Vagina (tissue), 2 donors: ENCODE measurements around the gene CPNE6. TPM values are rescaled to one million over a fixed set of nuclear protein-coding genes. Genes with fewer than 3 reads are reported as not detected.
"Not testable (repeated sequence)": the region's sequence is repeated elsewhere in the genome, so short reads cannot be mapped to it uniquely, and the experiment has no call there.

Experiments
- DNase-seq, 2 donors: peaks; one replicate each; pipeline ENCODE4 v3.0.0-alpha.2; 2017; ENCODE audit errors: extremely low spot score in 2 of 2
- H3K27ac ChIP-seq: fragments of 200-600 bp; sonication (generic); one replicate; pipeline ENCODE4 v1.5.1; 2019
- H3K27me3 ChIP-seq: fragments of 200-600 bp; sonication (generic); one replicate; pipeline ENCODE4 v1.5.1; 2019
- H3K36me3 ChIP-seq, 2 donors: fragments of 200-600 bp; sonication (generic); one replicate each; pipeline ENCODE4 v1.5.1; 2017 to 2019
- H3K4me1 ChIP-seq: fragments of 200-600 bp; sonication (generic); one replicate; pipeline ENCODE4 v1.5.1; 2019
- H3K4me3 ChIP-seq, 2 donors: fragments of 200-600 bp; sonication (generic); 1 replicate in 1 of 2; 2 replicates in 1 of 2; pipeline ENCODE4 v1.5.1; 2016 to 2019
- H3K9me3 ChIP-seq: fragments of 200-600 bp; sonication (generic); one replicate; pipeline ENCODE4 v1.5.1; 2019
- POLR2A ChIP-seq, 2 donors: fragments of 450-650 bp; IDR thresholded peaks; one replicate each; pipeline ENCODE4 v1.6.1; 2017; ENCODE audit warnings: antibody characterized with exemption in 2 of 2, mild to moderate bottlenecking in 2 of 2, moderate library complexity in 2 of 2
- POLR2AphosphoS5 ChIP-seq, 2 donors: sonication (generic); formaldehyde crosslinking; IDR thresholded peaks; one replicate each; pipeline ENCODE4 v1.9.0; 2017; ENCODE audit warnings: antibody characterized with exemption in 2 of 2, mild to moderate bottlenecking in 2 of 2, low read depth in 1 of 2; ENCODE audit not compliant: insufficient read depth in 1 of 2
- intact Hi-C: fragments of 100-400 bp; cut with DNase I; formaldehyde crosslinking; loops from one replicate; pipeline ENCODE4 v1.15.1; 2023
- total RNA-seq: library from RNA; depleted of rRNA; stranded (reverse); fragments of >200 nt; gene quantifications from one replicate; pipeline ENCODE4 v1.2.3, GENCODE V29; 2016
- TF ChIP-seq, protein P1 (sequence below), 3 experiments: fragments of 450-650 bp in 2 of 3; fragments of 200-600 bp in 1 of 3; sonication (generic) in 1 of 3; IDR thresholded peaks; one replicate each; pipeline ENCODE4 v1.5.1; 2017 to 2019; ENCODE audit warnings: antibody characterized with exemption in 3 of 3, mild to moderate bottlenecking in 2 of 3, moderate library complexity in 2 of 3

Gene CPNE6
- not detected for total RNA-seq

DNA sequence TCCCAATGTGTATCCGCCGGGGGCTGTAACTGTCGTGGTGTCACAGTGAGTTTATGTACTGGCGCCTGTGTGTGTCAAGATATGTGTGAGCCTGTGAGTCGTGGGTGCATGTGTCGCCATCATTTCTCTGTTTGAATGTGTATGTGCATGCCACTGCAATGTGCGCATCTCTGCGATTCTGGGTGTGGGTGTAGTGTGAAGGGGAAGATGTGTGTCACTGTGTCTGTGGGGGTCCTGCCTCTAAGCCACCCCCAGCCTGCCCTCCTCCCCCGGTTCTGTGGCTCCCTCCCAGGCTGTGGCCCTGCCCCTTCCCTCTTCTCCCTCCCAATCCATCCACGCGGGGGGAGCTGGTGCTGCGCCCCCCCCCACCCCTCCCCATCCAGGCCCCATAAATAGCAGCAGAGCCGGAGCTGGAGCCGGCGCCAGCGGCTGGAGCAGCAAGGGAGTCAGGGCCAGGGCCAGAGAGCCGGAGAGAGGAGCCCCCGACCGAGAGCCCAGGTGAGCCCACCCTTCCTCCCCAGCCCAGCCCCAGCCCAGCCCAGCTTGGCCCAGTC is at the start of gene CPNE6:
CPNE6 (plus strand) TSS at position 419 of the 554 bp plus-strand sequence. CDS start 1,375 bp downstream, outside the sequence.
- Histone ChIP-seq H3K36me3 (no peaks in the 10 kb centered on the region), H3K27ac (no peak within 1 kb of the TSS), H3K4me1 (peaks cover 13% of the 10 kb centered on the region), H3K4me3 (no peak within 1 kb of the TSS), H3K9me3 (no peaks in the 10 kb centered on the region), H3K27me3 (no peaks in the 10 kb centered on the region)
- intact Hi-C loops: no loop called here
- DNase-seq: no peak
- TF ChIP-seq POLR2A (IDR thresholded peaks at IDR 0.05) (no peak), POLR2AphosphoS5 (IDR thresholded peaks at IDR 0.05; ENCODE audit: insufficient read depth in 1 of 2, low read depth in 1 of 2) (no peak)
- TF ChIP-seq, protein P1, sequence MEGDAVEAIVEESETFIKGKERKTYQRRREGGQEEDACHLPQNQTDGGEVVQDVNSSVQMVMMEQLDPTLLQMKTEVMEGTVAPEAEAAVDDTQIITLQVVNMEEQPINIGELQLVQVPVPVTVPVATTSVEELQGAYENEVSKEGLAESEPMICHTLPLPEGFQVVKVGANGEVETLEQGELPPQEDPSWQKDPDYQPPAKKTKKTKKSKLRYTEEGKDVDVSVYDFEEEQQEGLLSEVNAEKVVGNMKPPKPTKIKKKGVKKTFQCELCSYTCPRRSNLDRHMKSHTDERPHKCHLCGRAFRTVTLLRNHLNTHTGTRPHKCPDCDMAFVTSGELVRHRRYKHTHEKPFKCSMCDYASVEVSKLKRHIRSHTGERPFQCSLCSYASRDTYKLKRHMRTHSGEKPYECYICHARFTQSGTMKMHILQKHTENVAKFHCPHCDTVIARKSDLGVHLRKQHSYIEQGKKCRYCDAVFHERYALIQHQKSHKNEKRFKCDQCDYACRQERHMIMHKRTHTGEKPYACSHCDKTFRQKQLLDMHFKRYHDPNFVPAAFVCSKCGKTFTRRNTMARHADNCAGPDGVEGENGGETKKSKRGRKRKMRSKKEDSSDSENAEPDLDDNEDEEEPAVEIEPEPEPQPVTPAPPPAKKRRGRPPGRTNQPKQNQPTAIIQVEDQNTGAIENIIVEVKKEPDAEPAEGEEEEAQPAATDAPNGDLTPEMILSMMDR (IDR thresholded peaks at IDR 0.05): no peak

DNA sequence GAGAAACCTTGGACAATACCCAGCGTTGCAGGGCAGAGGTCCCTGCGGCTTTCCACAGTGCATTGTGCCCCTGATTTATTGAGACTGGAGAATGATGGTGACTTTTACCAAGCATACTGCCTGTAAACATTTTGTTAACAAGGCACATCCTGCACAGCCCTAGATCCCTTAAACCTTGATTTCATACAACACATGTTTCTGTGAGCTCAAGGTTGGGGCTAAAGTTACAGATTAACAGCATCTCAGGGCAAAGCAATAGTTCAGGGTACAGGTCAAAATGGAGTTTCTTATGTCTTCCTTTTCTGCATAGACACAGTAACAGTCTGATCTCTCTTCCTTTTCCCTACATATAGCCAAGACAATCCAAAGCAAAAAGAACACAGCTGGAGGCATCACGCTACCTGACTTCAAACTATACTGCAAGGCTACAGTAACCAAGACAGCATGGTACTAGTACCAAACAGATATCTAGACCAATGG is 46.4 kb upstream of the CPNE6 start:
- H3K36me3 ChIP-seq, H3K27me3 ChIP-seq, H3K9me3 ChIP-seq, H3K4me3 ChIP-seq, intact Hi-C loops, H3K4me1 ChIP-seq, DNase-seq, H3K27ac ChIP-seq: not testable (repeated sequence)

DNA sequence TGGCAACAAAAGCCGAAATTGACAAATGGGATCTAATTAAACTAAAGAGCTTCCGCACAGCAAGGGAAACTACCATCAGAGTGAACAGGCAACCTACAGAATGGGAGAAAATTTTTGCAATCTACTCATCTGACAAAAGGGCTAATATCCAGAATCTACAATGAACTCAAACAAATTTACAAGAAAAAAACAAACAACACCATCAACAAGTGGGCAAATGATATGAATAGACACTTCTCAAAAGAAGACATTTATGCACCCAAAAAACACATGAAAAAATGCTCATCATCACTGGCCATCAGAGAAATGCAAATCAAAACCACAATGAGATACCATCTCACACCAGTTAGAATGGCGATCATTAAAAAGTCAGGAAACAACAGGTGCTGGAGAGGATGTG is 41.7 kb upstream of the CPNE6 start:
- H3K27me3 ChIP-seq, H3K36me3 ChIP-seq, H3K4me1 ChIP-seq, intact Hi-C loops, H3K4me3 ChIP-seq, DNase-seq, H3K27ac ChIP-seq: not testable (repeated sequence)
- peaks cover 10% of the 10 kb centered on the region for H3K9me3 ChIP-seq

DNA sequence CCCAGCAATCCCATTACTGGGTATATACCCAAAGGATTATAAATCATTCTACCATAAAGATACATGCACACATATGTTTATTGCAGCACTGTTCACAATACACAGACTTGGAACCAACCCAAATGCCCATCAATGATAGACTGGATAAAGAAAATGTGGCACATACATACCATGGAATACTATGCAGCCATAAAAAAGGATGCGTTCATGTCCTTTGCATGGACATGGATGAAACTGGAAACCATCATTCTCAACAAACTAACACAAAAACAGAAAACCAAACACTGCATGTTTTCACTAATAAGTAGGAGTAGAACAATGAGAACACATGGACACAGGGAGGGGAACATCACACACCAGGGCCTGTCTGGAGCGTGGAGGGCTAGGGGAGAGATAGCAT is 40.0 kb upstream of the CPNE6 start:
- H3K27me3 ChIP-seq, H3K4me3 ChIP-seq, intact Hi-C loops, H3K27ac ChIP-seq, H3K36me3 ChIP-seq: not testable (repeated sequence)
- DNase-seq: peak in 1 of 2 donors; percentile 13
- Histone ChIP-seq H3K9me3 (peaks cover 10% of the 10 kb centered on the region), H3K4me1 (peaks cover 15% of the 10 kb centered on the region)

DNA sequence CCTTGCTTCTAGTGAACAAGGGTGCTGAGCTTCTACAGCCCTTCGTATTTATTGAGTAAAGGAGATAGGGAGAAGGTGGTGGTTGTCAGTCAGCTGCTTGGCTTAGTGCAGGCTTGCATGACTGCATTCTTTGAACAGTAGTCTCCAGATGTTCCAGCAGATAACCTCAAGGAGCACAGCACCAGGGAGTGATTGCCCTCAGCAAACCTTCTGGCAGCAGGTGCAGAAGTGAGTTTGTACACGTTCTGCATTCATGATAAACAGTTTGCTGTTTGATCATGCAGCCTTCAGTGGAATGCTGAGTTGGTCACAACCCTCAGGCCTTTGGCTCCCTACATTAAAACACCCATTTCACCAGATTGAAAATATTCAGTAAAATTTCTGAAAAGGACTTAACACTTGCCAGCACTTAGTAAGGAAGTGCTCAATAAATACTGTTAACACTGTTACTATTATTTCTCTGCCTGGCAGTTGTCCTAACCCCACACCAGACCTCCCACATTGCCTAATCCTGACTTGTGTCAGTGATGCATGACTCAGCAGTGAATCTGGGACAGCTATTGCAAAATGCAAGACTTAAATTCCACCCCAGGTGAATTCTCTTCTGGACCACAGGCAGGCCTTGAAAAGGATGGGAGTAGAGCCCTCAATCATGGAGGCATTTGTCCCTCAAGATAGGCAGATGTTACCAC is 38.5 kb upstream of the CPNE6 start:
- Histone ChIP-seq H3K9me3 (peaks cover 10% of the 10 kb centered on the region), H3K27me3 (no peaks in the 10 kb centered on the region), H3K4me1 (peaks cover 20% of the 10 kb centered on the region), H3K36me3 (no peaks in the 10 kb centered on the region), H3K4me3 (no peak overlapping the region), H3K27ac (no peak overlapping the region)
- peak in 1 of 2 donors; percentile 84 for DNase-seq
- intact Hi-C loops: no loop called here
- TF ChIP-seq, protein P1 (IDR thresholded peaks at IDR 0.05): no peak
- no peak for TF ChIP-seq POLR2AphosphoS5 (IDR thresholded peaks at IDR 0.05; ENCODE audit: insufficient read depth in 1 of 2, low read depth in 1 of 2)
- TF ChIP-seq POLR2A (IDR thresholded peaks at IDR 0.05): no peak

DNA sequence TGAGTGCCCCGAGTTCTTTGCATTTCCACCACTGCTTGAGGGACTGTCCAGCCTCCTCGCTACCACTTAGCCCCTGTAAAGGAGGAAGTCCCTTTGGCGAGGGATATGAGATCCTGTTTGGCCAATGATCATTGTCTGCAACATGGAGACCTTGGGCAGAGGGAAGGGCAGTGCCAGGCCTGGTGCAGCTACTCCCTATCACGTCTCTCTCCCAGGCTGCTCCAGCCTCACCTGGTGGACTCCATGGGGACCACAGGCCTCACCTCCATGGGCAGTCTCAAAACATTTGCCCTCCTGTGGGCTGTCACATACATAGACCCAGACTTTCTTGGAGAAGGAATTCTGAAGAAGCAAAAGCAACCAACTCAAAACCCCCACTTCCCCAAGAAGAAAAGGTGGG is 35.6 kb upstream of the CPNE6 start:
- intact Hi-C loops, H3K36me3 ChIP-seq, DNase-seq, H3K27me3 ChIP-seq: not testable (repeated sequence)
- peak overlapping the region; percentile 59 to 67 for H3K4me3 ChIP-seq
- peaks cover 20% of the 10 kb centered on the region for H3K4me1 ChIP-seq
- peak overlapping the region; percentile 88 for H3K27ac ChIP-seq
- H3K9me3 ChIP-seq: peaks cover 10% of the 10 kb centered on the region

DNA sequence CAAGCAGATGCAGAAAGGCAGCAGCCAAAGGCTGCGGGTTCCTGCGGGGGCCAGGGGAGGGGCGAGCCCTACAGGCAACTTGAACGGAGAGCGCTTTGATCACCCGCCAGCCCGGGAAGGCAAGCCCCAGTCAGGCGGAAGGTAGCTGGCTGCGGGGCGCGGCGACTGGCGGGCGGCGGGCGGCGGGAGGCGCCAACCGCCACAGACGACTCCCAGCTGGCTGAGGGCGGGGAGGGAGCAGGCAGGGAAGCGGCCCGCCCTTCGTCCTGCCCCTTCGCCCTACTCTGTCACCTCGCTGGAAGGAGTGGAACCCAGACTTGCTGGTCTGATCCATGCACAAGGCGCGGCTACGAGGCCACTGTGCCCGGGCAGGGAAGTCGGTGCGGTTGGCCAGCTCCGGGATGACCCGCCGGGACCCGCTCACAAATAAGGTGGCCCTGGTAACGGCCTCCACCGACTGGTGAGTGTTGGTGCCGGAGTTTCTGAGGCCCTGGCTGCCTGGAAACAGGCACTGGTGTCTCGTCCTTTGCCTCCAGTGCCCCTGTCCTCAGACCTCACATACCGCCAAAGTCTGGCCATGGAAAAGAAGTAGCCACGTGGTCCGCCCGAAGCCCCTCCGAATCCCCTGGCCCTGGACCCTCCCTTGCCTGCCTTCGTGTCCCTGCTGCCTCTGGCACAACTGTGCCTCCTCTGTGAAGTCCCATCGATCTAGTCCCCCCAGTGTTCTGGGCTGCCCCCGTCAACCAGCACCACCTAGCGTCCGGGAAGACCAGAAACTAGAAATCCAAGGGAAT is 35.0 kb upstream of the CPNE6 start:
- peaks cover 10% of the 10 kb centered on the region for H3K9me3 ChIP-seq
- intact Hi-C loops: no loop called here
- peak overlapping the region; percentile 59 to 67 for H3K4me3 ChIP-seq
- H3K27ac ChIP-seq: peak overlapping the region; percentile 88
- TF ChIP-seq POLR2A (IDR thresholded peaks at IDR 0.05) (no peak), POLR2AphosphoS5 (IDR thresholded peaks at IDR 0.05; ENCODE audit: insufficient read depth in 1 of 2, low read depth in 1 of 2) (peak in 1 of 2 donors; percentile 64)
- TF ChIP-seq, protein P1 (IDR thresholded peaks at IDR 0.05): peak; percentile 48 to 80 (median 64)
- no peaks in the 10 kb centered on the region for H3K36me3 ChIP-seq
- peak in 1 of 2 donors; percentile 88 for DNase-seq
- H3K4me1 ChIP-seq: peaks cover 20% of the 10 kb centered on the region
- H3K27me3 ChIP-seq: no peaks in the 10 kb centered on the region

DNA sequence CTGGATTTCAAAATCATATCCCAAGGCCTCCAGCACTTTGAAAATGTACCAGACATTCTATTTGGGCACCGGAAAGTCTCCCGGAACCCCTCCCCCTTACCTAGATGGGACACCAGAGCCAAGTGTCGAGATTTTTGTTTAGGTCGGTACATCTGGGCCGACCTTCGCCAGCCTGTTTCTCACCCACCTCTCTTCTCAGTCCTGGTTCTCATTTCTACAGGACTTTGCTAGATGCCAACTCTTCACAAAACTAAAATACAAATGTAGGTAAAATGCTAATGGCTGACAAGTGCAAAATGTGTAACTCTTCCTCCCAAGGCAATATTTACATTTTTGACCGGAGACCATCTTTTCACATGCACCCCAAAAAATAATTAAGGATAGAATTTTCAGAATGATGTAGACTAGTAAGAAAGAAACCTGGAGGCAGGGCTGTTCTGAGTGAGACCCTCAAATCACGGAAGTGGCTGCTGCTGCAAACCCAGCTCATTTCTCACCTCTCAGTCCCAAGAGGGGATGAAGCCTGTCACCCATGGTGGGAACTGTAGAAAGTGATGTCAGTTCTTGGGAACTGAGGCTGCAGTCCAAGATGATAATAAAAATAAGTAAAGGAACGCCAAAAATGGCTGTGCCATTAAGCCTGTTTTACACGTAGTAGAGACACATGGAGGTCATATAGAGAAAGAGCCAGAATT is 34.3 kb upstream of the CPNE6 start:
- DNase-seq, intact Hi-C loops, H3K9me3 ChIP-seq, H3K27me3 ChIP-seq, H3K36me3 ChIP-seq: not testable (repeated sequence)
- Histone ChIP-seq H3K4me1 (peaks cover 20% of the 10 kb centered on the region), H3K4me3 (peak overlapping the region; percentile 59 to 67), H3K27ac (peak overlapping the region; percentile 88)
